Measurements from ENCODE around the gene RARRES1.

RARRES1 gene

GRCh38 chr3:158763421-158763820 lies 31.2 kb upstream of the RARRES1 start:
- DNase-seq, result no peak

DNA sequence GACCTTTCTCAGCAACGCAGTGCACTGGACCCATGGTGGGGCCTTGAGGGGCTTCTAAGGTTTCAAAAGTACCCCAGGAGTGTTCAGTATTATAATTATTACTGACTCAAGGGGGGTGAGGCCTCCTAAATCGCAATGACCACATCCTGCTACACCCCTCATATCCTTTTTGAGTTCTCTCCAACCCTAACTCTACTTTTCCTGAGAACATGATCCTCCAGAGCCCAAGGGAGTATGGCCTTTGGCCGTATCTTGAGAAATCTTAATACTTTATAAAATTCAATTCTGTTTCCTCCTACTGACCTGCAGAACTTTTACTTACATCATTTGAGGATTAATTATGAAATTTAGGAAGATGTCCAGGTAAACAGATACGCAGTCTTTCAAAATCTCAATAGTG lies 30.4 kb upstream of the RARRES1 start:
- no peak for DNase-seq

DNA sequence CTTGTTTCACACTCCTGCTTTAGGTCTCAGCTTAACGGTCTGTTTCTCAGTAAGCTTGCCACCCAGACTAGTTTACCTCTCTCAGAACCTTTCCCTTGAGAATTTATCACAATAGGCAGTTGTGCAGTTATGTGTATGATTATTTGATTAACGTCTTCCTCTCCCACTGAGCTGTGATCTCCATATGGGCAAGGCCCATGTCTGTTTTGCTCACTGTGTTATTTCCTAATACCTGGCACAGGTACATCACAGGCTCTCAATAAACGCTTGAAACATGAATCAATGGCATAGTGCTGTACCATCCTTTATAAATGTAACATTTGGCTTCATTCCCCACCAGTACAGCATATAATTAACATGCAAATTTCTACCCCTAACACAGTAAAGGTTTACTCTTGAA lies 29.1 kb upstream of the RARRES1 start:
- DNase-seq, result no peak

- no peak for DNase-seq
These were observed 23.2 kb upstream of the RARRES1 start for GRCh38 chr3:158755421-158755820.

GRCh38 chr3:158753854-158754253 lies 21.6 kb upstream of the RARRES1 start:
- DNase-seq, result no peak

- DNase-seq, result no peak
These were observed 19.1 kb upstream of the RARRES1 start for GRCh38 chr3:158751316-158751715.

- DNase-seq, result no peak
These were observed 17.8 kb upstream of the RARRES1 start for GRCh38 chr3:158750016-158750415.

- DNase-seq, result no peak
These were observed 17.3 kb upstream of the RARRES1 start for GRCh38 chr3:158749526-158749925.

- no peak for DNase-seq
These were observed 16.1 kb upstream of the RARRES1 start for GRCh38 chr3:158748237-158748828.

DNA sequence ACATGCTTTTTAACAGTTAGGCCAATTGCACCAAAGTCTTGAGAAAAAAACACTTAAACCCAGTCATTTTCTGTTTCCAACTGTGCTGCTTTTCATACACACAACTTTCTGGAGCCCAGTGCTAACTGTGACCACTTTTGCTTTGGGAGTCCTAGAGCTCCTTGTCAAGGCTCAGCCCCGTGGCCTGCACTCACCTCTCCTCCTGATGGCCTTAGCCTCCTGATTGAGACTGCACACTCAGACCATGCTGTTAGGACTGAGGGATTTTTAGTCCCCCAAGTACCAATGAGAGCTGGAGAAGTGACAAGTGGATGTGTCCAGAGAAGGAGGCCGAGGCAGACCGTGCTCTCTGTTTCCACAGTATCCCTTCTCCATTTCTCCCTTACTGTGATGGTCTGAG lies 15.2 kb upstream of the RARRES1 start:
- DNase-seq, result no peak

GRCh38 chr3:158745551-158745950 lies 13.3 kb upstream of the RARRES1 start:
- no peak for DNase-seq

- DNase-seq, result no peak
These were observed 12.5 kb upstream of the RARRES1 start for GRCh38 chr3:158744567-158745288.

- no peak for DNase-seq
These were observed 11.7 kb upstream of the RARRES1 start for GRCh38 chr3:158743664-158744566.

- DNase-seq, result no peak
These were observed 10.8 kb upstream of the RARRES1 start for GRCh38 chr3:158742871-158743663.

GRCh38 chr3:158739661-158740060 lies 7.4 kb upstream of the RARRES1 start:
- DNase-seq, result no peak

DNA sequence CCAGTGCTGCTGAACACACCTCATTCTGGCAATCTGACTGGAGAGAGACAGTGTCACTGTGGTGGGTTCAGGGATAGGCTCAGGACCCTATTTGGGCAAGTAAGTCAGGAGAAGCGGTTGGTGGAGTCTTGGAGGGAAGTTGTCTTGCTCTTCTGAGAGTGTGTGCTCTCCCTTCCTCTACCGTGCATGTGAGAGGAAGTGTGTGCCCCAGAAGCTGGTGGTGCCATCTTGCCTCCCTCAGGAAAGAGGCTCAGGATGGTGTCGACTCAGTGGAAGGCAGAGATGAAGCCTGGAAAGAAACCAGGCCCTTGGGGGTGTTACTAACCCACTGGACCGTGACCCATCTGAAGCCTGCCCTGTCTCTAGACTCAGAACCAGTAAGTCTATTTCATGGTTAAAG lies 6.8 kb upstream of the RARRES1 start:
- DNase-seq, result no peak

GRCh38 chr3:158738653-158739052 lies 6.4 kb upstream of the RARRES1 start:
- DNase-seq, result no peak

DNA sequence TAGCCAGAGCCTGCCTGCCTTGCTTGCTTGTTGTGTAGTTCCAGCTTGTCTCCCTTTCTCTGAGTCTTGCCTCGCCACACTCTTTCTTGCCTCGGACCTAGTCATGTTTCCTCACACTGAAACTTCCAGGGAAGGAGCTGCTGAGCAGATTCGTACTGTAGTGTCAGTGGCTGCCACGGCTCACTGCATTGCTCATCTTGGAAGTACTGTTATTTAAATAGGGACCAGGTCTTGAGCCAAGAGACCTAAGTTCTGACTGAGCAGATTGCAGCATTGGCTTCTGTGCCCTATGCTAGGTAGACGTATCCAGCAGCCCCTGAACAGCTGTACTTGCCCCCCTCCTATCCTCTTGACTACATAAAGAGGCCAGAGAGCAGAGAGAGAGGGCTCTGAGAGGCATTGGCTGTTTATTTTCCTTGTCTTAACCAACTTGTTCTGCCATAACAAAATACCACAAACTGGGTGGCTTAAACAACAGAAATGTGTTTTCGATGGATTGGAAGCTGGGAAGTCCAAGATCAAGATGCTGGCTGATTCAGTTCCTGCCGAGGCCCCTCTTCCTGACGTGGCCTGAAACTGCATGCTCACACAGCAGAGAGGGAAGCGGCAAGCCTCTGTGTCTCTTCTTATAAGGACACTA lies 5.8 kb upstream of the RARRES1 start:
- DNase-seq, result no peak

- DNase-seq, result no peak
These were observed 5.2 kb upstream of the RARRES1 start for GRCh38 chr3:158737410-158737809.

- DNase-seq, result no peak
These were observed 3.2 kb upstream of the RARRES1 start for GRCh38 chr3:158735296-158736033.

DNA sequence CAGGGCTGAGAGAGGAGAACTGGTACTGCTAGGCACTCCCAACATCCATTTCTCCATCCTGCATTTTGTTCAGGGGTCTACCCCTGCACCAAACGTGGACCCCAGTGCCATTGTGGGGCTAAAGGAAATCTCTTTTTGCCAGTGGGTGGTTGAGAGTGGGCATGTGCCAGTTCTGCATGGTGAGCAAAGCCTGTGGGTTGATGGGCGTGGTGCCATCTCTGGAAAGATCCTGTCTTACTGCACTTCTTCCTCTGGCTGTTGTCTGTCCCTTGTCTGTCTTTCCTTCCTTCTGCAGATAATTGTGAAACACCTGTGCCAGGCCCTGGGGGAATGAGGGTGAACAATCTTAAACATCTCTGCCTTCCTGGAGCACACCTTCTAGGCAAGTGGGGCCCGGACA lies 1.4 kb upstream of the RARRES1 start:
- no peak for DNase-seq

- no peak for DNase-seq
These were observed 571 bp upstream of the RARRES1 start for GRCh38 chr3:158732856-158733200.
